Fibroblast of mammary gland (primary cell): ENCODE results near the gene MRTFB.

ENCODE experiments used
- DNase-seq: peaks from one replicate; pipeline ENCODE4 v3.0.0-alpha.2; 2010; ENCODE audit warnings: low read depth
- H3K4me3 ChIP-seq: 2 replicates; pipeline ENCODE4 v1.5.1; 2011; ENCODE audit warnings: low read depth, mild to moderate bottlenecking, low read length, moderate library complexity; ENCODE audit not compliant: control insufficient read depth
- CTCF ChIP-seq: conservative IDR thresholded peaks from 2 replicates; pipeline ENCODE4 v1.5.1; 2011; ENCODE audit warnings: low read depth, low read length, inconsistent platforms; ENCODE audit not compliant: control insufficient read depth, insufficient read depth

The MRTFB gene

GRCh38 chr16:14187517-14188338, 116.6 kb downstream of the MRTFB start:
- TF ChIP-seq CTCF = no peak
- H3K4me3 ChIP-seq = peak overlapping the region; percentile 27
- DNase-seq = no peak

GRCh38 chr16:14193316-14193871, 122.3 kb downstream of the MRTFB start:
- no peak overlapping the region for H3K4me3 ChIP-seq
- no peak for TF ChIP-seq CTCF
- DNase-seq = no peak

- DNase-seq = no peak
- TF ChIP-seq CTCF = no peak
- H3K4me3 ChIP-seq = no peak overlapping the region
Observed at GRCh38 chr16:14194721-14195120, 123.6 kb downstream of the MRTFB start.

GRCh38 chr16:14196011-14196410, 124.9 kb downstream of the MRTFB start:
- DNase-seq = no peak
- H3K4me3 ChIP-seq = no peak overlapping the region
- TF ChIP-seq CTCF = no peak

- DNase-seq = no peak
- TF ChIP-seq CTCF = no peak
- H3K4me3 ChIP-seq = no peak overlapping the region
Observed at GRCh38 chr16:14196539-14196938, 125.4 kb downstream of the MRTFB start.

GRCh38 chr16:14198012-14198411, 126.9 kb downstream of the MRTFB start:
- H3K4me3 ChIP-seq = no peak overlapping the region
- no peak for DNase-seq
- no peak for TF ChIP-seq CTCF

- DNase-seq = no peak
- no peak for TF ChIP-seq CTCF
- no peak overlapping the region for H3K4me3 ChIP-seq
Observed at GRCh38 chr16:14198572-14198971, 127.5 kb downstream of the MRTFB start.
